GM12878 (cell line): ENCODE results near the gene KANSL3.

Source experiments
- CHD2 ChIP-seq: IDR thresholded peaks from 2 replicates; pipeline ENCODE4 v1.6.1; 2011; ENCODE audit warnings: low read depth, low read length, improper control_type of control experiment, borderline replicate concordance
- EZH2 ChIP-seq: IDR thresholded peaks from 2 replicates; pipeline ENCODE4 v1.6.1; 2012; ENCODE audit warnings: low read depth, mild to moderate bottlenecking, control low read depth, inconsistent platforms, low read length, borderline replicate concordance; ENCODE audit not compliant: control insufficient read depth

DNA sequence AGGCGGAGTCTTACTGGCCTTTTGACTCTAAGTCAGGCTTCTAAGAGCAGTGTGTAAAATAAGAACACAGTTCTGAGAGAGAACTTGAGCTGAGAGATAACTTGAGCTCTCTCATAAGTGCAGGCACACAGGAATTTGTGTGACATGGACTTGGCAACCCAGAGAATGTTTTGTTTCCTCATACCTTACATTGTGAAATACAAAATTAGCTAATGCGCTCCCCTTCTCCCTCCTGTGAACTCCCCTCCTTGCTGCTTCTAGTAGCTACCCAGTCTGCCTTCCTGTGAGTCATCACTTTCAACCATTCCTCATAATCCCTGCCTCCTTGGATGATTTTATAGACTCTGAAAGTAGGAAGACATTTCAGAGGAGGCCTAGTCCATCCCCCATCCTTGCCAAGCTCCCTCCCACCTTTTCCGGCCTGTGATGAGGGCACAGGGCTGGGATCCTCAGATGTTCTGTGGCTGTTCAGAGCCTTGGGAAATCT is 27.0 kb upstream of the KANSL3 start:
- TF ChIP-seq CHD2, result no peak
- TF ChIP-seq EZH2, result no peak
